GM21390 (cell line): ENCODE data around the gene USH2A.

ENCODE experiments used
- ATAC-seq: cut with Tn5 transposase; IDR thresholded peaks from one replicate; pipeline ENCODE4 v1.9.1; 2021; ENCODE audit not compliant: unreplicated experiment

USH2A gene, protein sequence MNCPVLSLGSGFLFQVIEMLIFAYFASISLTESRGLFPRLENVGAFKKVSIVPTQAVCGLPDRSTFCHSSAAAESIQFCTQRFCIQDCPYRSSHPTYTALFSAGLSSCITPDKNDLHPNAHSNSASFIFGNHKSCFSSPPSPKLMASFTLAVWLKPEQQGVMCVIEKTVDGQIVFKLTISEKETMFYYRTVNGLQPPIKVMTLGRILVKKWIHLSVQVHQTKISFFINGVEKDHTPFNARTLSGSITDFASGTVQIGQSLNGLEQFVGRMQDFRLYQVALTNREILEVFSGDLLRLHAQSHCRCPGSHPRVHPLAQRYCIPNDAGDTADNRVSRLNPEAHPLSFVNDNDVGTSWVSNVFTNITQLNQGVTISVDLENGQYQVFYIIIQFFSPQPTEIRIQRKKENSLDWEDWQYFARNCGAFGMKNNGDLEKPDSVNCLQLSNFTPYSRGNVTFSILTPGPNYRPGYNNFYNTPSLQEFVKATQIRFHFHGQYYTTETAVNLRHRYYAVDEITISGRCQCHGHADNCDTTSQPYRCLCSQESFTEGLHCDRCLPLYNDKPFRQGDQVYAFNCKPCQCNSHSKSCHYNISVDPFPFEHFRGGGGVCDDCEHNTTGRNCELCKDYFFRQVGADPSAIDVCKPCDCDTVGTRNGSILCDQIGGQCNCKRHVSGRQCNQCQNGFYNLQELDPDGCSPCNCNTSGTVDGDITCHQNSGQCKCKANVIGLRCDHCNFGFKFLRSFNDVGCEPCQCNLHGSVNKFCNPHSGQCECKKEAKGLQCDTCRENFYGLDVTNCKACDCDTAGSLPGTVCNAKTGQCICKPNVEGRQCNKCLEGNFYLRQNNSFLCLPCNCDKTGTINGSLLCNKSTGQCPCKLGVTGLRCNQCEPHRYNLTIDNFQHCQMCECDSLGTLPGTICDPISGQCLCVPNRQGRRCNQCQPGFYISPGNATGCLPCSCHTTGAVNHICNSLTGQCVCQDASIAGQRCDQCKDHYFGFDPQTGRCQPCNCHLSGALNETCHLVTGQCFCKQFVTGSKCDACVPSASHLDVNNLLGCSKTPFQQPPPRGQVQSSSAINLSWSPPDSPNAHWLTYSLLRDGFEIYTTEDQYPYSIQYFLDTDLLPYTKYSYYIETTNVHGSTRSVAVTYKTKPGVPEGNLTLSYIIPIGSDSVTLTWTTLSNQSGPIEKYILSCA (N-terminal part only)

DNA sequence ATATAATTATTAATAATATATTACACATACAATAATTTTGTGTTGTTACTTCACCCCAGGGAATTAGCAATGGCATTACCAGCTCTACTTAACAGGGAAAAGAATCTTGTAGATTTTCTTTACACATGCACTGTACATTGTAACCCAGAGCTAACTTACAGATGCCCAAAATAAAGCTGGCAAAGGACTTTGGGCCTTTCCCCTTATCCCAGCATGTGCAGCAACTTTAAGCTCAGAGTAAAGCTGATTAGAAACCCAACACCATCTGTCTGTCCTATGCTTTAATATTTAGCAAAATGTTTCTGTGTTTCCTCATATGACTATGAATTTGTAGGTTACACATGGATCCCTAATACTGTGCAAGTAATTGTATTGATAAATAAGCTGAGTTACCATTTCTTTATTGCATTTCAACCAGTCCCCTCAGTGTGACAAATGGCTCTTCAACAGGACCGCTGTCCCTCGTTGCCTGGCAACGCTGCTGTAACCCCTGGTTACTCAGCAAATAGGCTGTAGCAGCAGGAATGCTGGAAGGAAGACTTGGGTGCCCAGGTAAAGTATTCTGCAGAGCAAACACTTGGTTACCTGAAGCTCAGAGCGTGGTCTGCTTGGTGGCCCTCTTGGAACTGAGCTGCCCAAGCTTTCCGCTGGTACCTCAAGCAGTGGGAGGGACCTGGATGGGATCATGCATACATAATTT is at the start of gene USH2A:
USH2A (minus strand) TSS at position 628 of the 700 bp plus-strand sequence. CDS start 1,112 bp downstream, outside the sequence.
- ATAC-seq = no peak

DNA sequence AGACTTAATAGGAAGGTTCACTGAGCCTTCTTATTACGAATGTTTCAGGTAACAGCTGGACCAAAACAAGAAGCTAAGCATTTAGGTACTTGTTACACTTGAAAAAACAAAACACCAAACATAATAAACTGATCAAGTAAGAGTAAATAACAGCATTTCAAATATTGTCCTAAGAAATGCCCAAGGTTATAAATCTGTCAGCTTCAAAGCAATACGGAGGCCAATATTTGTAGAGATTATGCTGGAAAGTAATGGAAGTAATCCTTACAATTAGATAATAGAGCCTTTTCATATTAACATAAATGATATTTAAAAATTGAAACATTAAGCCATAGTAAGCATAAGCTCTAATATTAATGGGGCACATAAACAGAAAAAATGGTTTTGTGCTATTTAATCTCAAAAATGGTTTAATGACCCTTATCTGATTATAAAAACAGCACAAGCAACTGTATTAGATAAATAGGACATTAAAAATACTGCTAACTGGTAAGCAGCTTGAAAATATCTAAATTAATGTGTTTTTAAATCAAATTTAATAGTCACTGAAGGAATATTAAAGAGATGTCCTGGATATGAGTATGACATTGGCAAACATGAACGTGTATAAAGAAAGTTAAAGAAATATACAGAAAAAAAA is 43.0 kb upstream of the USH2A start:
- no peak for ATAC-seq

DNA sequence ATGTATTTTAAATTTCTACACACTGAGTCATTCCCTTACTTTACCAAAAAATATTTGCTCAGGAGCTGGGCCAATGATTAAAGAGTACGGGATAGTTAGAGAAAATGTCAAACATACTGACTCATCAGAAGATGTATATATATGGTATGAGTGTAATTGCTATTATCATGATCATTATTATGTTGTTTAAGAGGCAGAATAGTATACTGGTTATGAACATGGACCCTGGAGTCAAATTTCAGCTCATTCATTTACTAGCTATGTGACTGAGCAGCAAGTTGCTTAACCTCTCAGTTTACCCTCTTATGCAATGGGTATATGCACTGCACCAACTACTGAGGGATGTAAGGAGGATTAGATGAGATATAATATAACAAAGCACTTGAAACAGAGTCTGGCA is 41.2 kb upstream of the USH2A start:
- ATAC-seq = no peak

DNA sequence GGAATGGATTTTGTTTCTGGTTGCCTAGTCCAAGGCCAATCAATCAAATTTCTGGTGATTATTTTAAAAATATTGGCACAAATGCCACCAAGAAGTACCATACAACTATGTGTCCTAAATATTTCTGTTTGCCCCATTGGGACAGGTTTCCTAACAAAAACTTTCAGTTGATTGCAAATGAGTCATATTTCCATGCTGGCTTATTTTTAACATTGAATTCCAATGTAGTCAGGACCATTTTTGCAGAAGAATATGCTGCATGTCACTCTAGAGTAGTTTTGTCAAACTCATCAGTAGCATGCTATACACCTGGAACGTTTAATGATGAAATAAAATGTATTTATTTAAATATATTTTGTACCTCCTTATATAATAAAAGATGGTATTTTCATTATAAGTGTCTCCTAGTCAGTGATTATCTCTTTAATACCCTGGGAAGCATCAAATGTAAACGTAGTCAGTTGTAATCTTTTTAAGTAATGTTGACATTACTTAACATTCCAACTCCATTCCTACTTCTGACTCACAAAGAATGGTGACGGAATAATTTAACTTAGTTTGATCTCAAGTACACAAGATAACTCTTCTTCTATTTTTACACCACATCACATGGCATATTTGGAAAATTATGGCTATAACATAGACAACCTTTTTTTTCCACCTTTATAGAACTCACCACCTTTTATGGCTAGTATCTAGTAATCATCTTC is 39.0 kb upstream of the USH2A start:
- ATAC-seq = no peak

DNA sequence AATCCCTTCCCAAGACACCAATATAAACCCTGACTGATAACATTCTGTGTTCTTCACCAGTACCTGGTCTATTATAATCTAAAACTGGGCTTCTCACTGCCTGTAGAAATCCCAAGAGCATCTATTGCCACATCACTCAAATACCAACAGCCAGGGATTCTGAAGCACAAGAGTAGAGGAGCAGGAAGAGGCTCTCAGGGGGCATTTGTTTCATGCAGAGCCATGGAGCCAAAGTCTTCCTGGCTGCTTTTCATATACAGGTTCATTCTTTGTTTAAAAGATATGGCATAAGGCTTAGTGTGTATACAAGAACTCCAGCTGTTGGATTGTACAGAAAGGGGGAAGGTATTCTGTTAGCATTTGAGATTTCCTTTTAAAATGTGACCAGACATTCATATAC is 38.2 kb upstream of the USH2A start:
- ATAC-seq = no peak

DNA sequence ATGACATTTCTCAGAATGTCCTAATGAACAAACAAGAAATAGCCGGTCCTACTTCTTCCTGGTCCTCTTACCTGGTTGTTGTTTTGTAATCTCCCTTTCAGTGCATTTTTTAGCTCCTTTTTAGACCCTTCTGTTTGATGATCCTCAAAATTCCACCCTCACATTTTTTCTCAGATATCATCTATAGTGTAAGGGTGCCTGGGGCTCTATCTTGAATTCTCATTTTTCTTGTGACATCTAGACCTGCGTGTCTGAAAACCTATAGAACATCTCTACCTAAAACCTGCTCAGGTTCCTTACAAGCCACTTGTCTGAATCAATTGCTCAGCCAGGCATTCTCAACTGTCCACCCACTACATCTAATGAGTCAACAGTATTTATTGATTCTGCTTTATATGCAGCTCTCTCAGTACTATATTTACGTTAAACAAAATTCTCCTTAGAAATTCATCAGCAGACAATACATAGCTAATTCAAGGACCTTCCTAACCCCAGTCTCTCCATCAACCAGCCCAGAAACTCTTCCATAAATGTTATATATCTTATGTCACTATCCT is 36.5 kb upstream of the USH2A start:
- no peak for ATAC-seq

DNA sequence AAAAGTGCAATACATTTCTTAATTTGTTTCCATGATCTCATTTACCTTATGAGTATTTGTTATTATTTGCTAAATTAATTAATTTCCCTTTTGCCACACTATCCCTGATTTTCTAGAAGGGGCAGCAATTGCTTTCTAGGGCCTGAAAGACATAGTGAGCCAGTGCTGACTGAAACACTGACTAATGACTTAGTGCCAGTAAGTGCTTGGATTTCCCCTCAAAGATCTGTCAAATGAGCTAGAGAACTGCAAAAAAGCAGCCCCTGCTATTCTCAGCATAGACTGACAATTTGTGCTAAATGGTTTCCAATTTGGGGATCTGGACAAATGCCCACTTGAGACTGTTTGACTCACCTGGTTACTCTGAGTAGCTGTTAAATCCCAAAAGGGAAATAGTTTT is 35.6 kb upstream of the USH2A start:
- no peak for ATAC-seq

DNA sequence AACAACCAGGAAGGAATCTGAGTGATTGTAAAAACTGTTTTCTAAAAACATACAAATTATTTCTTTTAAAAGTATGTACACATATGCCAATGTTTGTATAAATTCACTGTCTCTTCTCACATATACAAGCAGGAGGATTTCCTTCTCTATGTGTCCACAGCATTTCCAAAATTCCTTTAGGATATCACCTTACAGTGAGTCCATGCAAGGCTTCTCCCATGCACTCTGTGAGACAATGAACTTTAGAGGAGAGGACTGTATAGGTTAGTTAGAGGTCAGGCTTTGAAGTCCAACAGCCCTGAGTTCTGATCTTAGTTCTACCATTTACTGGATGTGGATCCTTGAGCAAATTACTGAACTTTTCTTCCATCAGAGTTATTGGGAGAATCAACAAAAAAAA is 34.1 kb upstream of the USH2A start:
- ATAC-seq = no peak

DNA sequence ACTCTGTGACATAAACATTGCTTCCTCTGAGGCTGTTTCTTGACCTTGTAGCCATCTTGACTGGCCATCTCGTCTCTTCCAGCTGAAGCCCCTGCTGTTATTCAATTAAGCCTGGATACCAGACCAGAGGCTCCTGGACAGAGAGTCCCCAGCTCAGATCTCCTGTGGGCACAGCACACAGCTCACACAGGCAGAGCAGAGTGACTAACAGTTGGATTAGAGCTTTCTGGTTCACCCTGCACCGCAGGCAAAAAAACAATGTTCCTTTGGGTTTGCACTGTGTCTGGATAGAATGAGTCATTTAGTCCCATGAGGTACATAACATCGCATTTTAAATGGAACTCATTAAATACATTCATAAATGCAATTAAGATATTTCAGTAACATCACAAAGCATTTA is 33.4 kb upstream of the USH2A start:
- ATAC-seq = no peak

DNA sequence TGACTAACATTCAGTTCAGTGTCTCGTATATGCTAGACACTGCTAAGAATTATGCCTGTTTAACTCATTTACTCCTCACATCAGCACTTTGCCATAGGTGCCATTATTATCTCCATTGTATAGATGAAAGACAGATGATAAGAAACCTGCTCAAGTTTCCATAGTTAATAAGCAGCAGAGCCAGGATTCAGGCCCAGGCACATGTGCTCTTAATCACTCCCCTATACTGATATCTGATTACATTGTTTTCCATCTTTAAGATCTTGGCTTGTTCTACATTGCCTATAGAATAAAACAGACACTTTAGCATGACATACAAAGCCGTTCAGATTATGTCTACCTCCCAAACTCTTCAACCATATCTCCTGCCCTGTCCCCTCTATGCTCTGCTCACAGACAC is 30.5 kb upstream of the USH2A start:
- no peak for ATAC-seq

DNA sequence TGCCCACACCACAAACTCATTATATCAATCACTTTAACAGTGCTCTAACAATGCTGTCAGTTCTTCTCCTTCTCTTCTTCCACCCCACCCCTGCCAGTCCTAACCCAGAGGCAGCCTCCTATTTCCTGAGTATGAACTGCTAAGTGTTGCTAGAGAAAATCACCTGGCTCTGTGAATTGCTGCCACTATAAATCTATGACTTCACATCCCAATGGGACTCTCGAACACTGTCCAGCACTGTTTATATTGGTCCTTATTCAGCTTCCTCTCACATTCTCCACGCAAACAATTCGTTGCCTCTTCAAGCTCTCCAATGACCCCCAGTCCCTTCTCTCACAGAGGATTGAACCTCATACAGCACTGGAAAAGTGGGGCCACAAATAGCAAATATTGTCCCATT is 27.0 kb upstream of the USH2A start:
- no peak for ATAC-seq

DNA sequence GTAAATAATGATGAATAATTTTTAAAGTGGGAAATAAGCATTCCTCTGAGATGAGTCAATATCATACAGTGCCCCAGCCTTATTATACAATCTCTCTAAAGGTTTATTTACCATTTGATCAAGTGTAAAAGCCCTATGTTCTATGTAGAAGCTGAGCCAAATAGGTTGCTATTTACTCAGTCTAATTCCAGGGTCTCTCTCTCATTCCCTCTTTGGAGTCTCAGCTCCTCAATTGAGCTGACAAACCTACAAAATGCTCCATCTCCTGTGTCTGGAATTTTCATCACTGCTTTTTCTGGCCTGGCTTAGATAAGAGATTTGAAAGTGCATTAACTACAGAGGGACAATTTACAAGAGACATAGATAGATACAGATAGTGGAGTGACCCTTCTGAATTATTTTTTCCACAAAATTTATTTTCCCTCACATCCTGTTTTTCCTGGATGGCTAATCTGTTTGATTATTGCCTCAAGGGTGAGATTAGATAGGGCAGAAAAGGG is 24.8 kb upstream of the USH2A start:
- no peak for ATAC-seq

DNA sequence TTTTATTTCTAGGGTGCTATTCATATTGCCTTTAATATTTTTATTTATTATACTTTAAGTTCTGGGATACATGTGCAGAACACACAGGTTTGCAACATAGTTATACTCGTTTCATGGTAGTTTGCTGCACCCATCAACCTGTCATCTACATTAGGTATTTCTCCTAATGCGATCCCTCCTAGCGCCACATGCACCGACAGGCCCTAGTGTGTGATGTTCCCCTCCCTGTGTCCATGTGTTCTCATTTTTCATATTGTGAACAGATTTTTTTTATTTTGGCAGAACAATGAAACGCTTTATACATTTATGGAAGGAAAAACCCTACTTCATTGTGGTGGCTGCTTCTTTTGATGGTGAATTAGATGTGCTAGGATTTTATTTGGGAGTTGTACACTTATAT is 14.4 kb upstream of the USH2A start:
- no peak for ATAC-seq

DNA sequence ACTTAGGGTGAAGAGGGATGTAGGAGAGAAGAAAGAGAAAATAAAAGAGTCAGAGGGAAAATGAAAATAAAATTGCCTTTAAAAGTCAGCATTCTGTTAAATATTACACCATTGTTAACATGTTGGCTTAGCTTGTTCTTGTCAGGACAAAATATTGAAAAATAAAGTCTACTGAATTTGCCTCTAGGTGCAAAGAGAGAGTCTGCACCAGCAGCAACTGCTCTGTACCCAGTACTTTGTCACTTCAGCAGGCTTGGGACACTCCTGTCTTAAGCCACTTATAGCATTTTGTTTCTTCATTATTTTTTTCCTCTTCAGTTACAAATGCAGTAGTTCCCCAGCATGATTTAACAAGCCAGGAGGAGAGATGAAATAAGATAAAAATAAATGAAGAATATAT is 11.0 kb upstream of the USH2A start:
- ATAC-seq = no peak

DNA sequence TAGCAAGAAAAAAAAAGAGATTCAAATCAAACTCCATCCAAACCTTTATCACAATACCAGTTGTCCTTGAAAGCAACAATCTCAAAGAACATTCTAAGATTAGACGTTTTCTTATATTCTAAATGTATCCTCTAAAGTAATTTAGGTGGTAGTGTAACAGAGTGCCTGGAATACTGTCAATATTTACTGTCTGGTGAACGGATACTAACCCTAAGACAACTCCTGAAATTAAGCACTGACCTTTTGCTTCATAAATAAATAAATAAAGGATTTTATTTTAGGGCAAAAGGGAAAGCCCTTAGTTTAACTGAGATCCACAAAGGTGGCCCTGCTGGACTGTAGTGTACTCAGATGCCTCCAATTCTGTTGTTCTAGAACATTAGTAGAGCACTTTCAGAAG is 9.9 kb upstream of the USH2A start:
- no peak for ATAC-seq

DNA sequence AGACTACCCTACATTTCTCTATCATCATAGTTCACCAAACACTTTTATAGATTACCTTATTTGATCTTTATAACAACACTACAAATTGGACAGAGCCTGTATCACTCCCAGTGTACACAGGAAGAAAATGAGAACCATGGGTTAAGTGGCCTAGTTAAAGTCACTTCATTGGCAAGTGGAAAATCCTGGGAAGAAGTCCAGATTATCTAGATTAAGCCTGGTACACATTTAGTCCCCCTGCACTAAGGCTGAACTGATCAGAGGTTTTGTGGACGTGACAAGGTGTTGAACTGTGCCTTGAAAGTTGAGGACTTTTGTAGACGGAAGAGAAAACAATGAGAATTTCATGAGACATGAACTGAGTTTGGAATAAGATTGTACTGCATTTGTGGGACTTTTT is 7.5 kb upstream of the USH2A start:
- no peak for ATAC-seq

DNA sequence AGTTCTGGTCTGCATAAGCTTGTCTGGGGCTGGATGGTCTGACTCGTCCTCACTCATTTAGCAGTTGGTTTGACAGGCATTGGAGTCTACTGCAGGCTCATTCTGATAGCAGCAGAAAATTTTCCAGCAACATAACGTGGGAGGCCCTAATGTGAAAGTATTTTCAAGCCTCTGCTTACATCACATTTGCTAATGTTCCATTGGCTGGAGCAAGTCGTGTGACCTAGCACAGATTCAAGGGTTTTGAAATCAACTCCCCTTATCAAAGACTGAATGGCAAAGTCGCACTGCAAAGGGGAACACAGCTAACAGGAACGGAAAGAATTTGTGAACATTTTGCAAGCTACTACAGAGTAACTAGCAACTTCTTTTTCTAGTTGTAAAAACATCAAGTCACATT is 2.3 kb upstream of the USH2A start:
- no peak for ATAC-seq

DNA sequence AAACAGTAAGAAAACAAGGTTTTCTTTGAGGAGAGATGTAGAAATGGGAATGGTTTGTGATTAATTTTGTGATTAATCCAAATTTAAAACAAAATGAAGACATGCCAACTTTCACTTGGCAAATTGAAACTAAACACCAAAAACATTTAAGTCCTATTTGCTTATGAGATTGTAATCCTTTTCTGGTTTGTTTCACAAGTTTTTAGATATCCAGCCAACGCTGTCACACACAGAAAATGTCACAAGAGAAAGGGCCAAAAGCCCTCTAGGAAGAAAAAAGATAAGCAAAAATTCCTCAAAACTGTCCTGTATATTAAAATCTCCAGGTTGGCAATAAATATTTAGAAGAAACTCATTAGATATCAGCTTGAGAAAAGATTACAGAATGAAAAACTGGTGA is 2.5 kb downstream of the USH2A start:
- no peak for ATAC-seq

DNA sequence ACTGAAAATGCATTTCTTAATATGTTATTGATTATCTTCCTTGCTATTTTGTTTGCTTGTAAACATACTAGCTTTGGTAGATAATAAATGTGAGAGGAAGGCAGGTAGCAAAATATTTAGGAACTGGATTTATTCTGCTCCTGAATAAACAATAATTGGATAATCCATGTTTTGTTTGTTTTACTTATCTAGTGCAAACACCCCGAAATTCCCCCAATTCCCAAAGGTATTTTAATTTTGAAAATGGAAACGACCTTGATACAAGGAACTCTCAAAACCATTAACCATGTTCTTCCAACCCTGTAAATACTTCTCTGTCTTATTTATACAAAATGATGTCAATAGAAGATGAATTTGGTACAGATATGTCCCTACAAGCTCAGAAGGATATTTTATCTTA is 3.0 kb downstream of the USH2A start:
- no peak for ATAC-seq
